HepG2 (cell line): ENCODE data around the gene SLC35B4. TPM values are rescaled to one million over a fixed set of nuclear protein-coding genes. Genes with fewer than 3 reads are reported as not detected.

Experiments used
- E2F1 ChIP-seq: sonication (generic); formaldehyde crosslinking; IDR thresholded peaks from 2 replicates; pipeline ENCODE4 v1.5.0; 2020; ENCODE audit warnings: missing genetic modification reagents
- EP300 ChIP-seq, 3 experiments: sonication (generic) in 1 of 3; formaldehyde crosslinking in 1 of 3; IDR thresholded peaks; 2 replicates each; pipeline versions ENCODE4 v1.5.1 to v1.6.1; 2011 to 2020; ENCODE audit warnings: low read depth in 2 of 3, low read length in 2 of 3, borderline replicate concordance in 1 of 3, improper control_type of control experiment in 1 of 3, mild to moderate bottlenecking in 1 of 3, missing genetic modification reagents in 1 of 3, moderate library complexity in 1 of 3
- KIAA2018 ChIP-seq: sonication (generic); formaldehyde crosslinking; IDR thresholded peaks from 2 replicates; pipeline ENCODE4 v1.5.0; 2020; ENCODE audit warnings: mild to moderate bottlenecking, missing genetic modification reagents, borderline replicate concordance
- KLF12 ChIP-seq: sonication (generic); formaldehyde crosslinking; IDR thresholded peaks from 2 replicates; pipeline ENCODE4 v1.4.0; 2020; ENCODE audit warnings: missing genetic modification reagents, borderline replicate concordance
- NR2F2 ChIP-seq: IDR thresholded peaks from 2 replicates; pipeline ENCODE4 v1.6.1; 2012; ENCODE audit warnings: low read depth, inconsistent platforms, borderline replicate concordance
- SALL1 ChIP-seq: sonication (generic); formaldehyde crosslinking; IDR thresholded peaks from 2 replicates; pipeline ENCODE4 v1.8.0; 2022; ENCODE audit warnings: mild to moderate bottlenecking, missing genetic modification reagents
- SRSF4 ChIP-seq: fragments of 200-400 bp; formaldehyde crosslinking; IDR thresholded peaks from one replicate; pipeline ENCODE4 v1.6.1; 2018; ENCODE audit warnings: mild to moderate bottlenecking, low read depth, low read length, moderate library complexity; ENCODE audit not compliant: poor library complexity, severe bottlenecking
- TAF15 ChIP-seq: fragments of 200-400 bp; formaldehyde crosslinking; IDR thresholded peaks from one replicate; pipeline ENCODE4 v1.6.1; 2018; ENCODE audit warnings: mild to moderate bottlenecking, low read depth, low read length; ENCODE audit not compliant: poor library complexity, severe bottlenecking
- ZBTB2 ChIP-seq: sonication (generic); formaldehyde crosslinking; IDR thresholded peaks from 2 replicates; pipeline ENCODE4 v1.8.0; 2022; ENCODE audit warnings: low read depth, missing genetic modification reagents
- ZFP36L2 ChIP-seq: sonication (generic); formaldehyde crosslinking; IDR thresholded peaks from 2 replicates; pipeline ENCODE4 v1.4.0; 2020; ENCODE audit warnings: missing genetic modification reagents
- ZIK1 ChIP-seq: sonication (generic); formaldehyde crosslinking; IDR thresholded peaks from 2 replicates; pipeline ENCODE4 v1.5.0; 2020; ENCODE audit warnings: mild to moderate bottlenecking, low read depth, missing genetic modification reagents, borderline replicate concordance
- ZNF383 ChIP-seq: sonication (generic); formaldehyde crosslinking; IDR thresholded peaks from 2 replicates; pipeline ENCODE4 v1.4.0; 2020; ENCODE audit warnings: missing genetic modification reagents, mild to moderate bottlenecking, borderline replicate concordance
- ZNF530 ChIP-seq: sonication (generic); formaldehyde crosslinking; IDR thresholded peaks from 2 replicates; pipeline ENCODE4 v1.5.0; 2020; ENCODE audit warnings: low read depth, mild to moderate bottlenecking, missing genetic modification reagents
- ZNF576 ChIP-seq: sonication (generic); formaldehyde crosslinking; IDR thresholded peaks from 2 replicates; pipeline ENCODE4 v1.4.0; 2020; ENCODE audit warnings: mild to moderate bottlenecking, missing genetic modification reagents
- ZNF710 ChIP-seq: sonication (generic); formaldehyde crosslinking; IDR thresholded peaks from 2 replicates; pipeline ENCODE4 v1.5.0; 2020; ENCODE audit warnings: mild to moderate bottlenecking, missing genetic modification reagents, borderline replicate concordance
- ZNF746 ChIP-seq: sonication (generic); formaldehyde crosslinking; IDR thresholded peaks from 2 replicates; pipeline ENCODE4 v1.8.0; 2022; ENCODE audit warnings: mild to moderate bottlenecking, missing genetic modification reagents
- polyA plus RNA-seq, 8 experiments: library from polyadenylated mRNA; depleted of rRNA in 3 of 8; stranded (reverse) in 7 of 8; unstranded in 1 of 8; fragments of >200 nt; fragmentation: Illumina TruSeq in 4 of 8; extraction: Trizol in 4 of 8; gene quantifications; 2 replicates each; pipeline versions ENCODE4 v1.2.1 to v1.2.3, GENCODE V29; 2011 to 2016; ENCODE audit warnings: low read depth in 4 of 8, missing spikeins in 1 of 8, mixed read lengths in 1 of 8; ENCODE audit not compliant: insufficient read depth in 1 of 8
- total RNA-seq, 5 experiments: library from RNA; depleted of rRNA; stranded (reverse); fragments of >200 nt; fragmentation: Illumina TruSeq; extraction: Trizol; gene quantifications; 2 replicates each; pipeline ENCODE4 v1.2.3, GENCODE V29; 2016; ENCODE audit warnings: low read depth in 1 of 5

The SLC35B4 gene
- total and polyA plus RNA-seq, 2 of the 13 experiments (the other 11 are each of a cell fraction or from before 2014, with no cell fraction given) = 17.1 to 17.8 TPM

GRCh38 chr7:134366481-134366880 is 49.8 kb upstream of the SLC35B4 start (continued):
- TF ChIP-seq TAF15 (no peak), ZNF576 (CRISPR knock-in tag) (no peak), ZNF383 (no peak), SALL1 (peak; percentile 90), ZFP36L2 (CRISPR knock-in tag) (no peak), ZNF530 (no peak), ZNF746 (CRISPR knock-in tag) (no peak), NR2F2 (no peak), E2F1 (CRISPR knock-in tag) (no peak), KIAA2018 (CRISPR knock-in tag) (no peak), ZBTB2 (CRISPR knock-in tag) (no peak), EP300 (IDR thresholded peaks at IDR 0.05; ENCODE audit: low read depth in 2 of 2, low read length in 2 of 2) (peak; percentile 55 to 74; a peak in 2 of 4 replicates), EP300 (CRISPR knock-in tag; IDR thresholded peaks at IDR 0.05; ENCODE audit: borderline replicate concordance) (peak; percentile 63), ZIK1 (CRISPR knock-in tag) (no peak), KLF12 (CRISPR knock-in tag) (no peak), ZNF710 (no peak), SRSF4 (no peak)
